ENCODE data around the gene CDKL5.

The CDKL5 gene

DNA sequence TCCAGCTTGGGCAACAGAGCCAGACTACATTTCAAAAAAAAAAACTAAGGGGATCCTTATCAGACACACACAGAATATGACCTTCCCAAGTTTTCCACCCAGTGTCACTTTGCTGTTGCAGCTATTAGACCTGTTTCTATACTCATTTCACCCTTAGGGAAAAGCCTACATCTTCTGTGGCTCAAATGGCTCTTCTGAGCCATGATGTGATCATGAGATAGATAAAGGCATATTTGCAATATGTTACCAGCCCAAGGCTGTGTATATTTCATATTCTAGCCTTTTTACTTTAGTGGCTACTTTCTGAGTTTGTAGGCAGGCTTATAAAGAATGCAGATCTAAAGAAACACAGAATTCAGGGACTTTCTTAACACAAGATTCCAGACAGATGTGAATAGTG is 227.2 kb downstream of the CDKL5 start:
- no peak for DNase-seq

DNA sequence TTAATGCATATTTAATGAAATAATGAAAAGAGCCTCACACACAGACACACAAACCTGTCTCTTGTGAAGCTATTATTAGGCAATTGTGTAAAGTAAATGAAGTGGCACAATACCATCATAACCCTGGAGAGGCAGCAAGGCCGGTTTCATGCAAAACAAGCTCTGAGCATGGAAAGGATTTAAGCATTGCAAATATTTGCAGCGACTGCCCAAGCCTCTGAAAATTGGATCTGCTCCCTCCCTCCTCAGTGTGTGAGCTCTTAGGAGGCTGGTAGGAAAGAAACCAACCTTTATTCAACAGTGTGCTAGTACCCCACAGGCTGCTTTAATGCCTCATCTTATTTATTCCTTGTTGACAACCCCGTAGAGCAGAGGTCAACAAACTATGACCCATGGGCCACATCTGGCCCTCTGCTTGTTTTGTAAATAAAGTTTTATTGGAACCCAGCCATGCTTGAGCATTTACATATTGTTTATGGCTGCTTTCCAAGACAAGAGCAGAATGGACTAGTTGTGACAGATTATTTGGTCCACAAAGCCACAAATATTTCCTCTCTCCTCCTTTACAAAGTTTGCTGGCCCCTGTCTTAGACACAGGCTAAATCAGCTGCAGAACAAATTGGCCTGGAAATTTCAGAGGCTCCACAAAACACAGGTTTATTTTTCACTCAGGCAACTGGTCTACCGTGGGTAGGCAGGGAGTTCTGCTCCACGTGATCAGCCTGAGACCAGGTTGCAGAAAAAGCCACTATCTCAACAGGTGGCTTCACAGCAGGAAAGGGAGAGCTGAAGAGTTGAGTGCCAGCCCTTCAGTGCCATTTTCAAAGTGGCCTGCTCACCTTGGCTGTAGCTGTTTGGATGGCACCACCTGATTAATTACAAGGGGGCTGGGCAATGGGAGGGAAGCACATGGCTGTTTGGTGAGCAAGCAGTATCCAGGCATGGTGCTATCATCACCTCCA is 229.7 kb downstream of the CDKL5 start:
- DNase-seq: no peak

DNA sequence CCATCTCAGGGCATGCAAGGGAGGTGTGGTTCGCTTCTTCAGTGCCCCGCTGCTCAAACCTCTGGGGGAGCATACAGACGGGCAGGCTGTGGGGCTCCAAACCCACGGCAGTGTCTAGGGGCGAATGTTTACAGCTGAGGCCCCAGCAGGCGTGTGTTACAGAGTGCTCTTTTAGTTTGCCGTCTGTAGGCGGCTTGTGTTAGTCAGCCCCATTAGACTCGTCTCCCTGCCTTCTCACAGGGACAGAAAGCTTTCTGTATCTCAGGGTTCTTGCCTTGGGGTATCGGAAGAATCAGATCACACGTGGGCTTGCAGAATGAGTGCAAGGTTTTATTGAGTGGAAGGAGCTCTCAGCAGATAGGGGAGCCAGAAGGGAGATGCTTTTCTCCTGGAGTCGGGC is 235.9 kb downstream of the CDKL5 start:
- no peak for DNase-seq

DNA sequence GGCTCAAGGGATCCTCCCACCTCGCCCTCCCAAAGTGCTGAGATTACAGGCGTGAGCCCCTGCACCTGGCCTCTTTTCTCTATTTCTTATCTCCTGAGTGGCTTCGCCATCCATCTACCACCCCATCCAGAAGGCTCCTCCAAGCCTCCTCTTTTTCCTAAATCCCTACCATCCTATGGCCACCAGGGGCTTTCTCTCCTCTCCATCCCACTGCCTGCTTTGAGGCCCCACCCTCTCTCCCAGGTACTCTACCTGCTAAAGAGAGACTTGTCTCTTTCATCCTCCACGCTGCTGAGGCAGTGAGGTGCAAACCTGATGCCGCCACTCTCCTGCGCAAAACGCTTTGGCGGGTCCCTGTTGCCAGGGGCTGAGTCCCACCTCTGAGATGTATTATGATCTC is 239.5 kb downstream of the CDKL5 start:
- no peak for DNase-seq

DNA sequence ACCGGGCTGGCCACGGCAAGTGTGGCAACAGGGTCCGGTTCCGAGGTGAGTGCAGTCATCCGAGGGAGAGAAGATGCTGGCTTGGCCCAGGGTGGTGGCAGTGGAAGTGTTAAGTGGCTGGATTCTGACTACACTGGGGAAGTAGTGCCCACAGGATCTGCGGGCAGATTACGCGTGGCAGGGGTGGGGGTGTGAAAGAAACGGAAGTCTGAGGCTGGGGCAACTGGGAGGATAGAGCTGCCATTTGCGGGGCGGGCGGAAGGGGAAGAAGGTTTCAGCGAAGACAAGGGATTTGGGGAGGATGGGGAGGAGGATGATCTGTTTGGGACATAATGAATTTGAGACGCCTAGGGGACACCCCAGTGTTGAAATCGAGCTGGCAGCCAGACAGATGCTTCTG is 241.2 kb downstream of the CDKL5 start:
- DNase-seq: no peak

DNA sequence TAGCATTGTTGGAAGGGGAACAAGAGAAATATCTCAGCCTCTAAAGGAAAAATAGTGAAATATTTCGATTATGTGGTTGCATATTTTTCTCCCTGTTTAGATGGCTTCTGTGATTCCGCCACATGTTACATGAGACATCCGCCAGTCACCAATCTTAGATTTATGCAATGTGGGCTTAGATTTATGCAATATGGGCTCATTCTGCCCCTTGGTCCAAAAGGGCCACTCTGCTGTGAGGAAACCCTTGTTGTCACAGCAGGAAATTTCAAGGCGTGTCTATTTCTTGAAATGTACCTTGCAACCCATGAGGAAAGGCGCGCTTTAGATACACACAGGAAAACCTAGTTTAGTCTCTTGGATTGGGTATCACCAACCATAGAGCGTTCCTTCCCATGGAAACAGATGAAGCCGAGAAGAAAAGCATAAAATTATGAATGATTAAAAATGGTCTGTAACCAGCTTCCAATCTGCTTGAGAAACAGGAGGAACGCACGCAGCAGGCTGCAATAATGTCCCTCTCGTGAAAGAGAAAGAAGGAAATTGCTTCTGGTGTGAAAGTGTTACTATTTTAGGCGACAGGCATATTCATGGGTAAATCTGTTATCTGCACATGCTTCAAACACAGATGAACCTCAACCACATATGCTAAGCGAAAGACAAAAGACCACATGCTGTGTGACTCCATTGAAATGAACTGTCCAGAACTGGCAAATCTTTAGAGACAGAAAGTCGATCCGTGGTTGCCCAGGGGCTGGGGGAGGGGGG is 242.8 kb downstream of the CDKL5 start:
- DNase-seq: no peak

DNA sequence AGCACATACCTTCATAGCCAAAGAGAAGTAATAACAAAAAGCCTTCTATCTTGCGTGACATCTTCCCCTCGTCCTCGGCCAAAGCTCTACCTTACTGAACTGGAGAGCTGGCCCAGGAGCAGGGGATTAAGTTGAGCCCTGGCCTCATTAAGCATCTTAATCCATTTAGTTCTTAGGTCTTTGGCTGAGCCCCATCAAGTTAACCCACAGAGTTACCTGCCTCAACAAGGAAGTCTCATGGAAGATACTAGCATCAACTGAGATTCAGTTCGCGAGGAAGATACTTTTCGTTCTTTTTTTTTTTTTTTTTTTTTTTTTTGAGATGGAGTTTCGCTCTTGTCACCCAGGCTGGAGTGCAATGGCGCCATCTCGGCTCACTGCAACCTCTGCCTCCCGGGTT is 246.6 kb downstream of the CDKL5 start, which contains the start of gene RS1:
Gene RS1 (minus strand): TSS at position 101 of the 400 bp plus-strand sequence. CDS start 40 bp downstream, at position 61.
- no peak for DNase-seq

DNA sequence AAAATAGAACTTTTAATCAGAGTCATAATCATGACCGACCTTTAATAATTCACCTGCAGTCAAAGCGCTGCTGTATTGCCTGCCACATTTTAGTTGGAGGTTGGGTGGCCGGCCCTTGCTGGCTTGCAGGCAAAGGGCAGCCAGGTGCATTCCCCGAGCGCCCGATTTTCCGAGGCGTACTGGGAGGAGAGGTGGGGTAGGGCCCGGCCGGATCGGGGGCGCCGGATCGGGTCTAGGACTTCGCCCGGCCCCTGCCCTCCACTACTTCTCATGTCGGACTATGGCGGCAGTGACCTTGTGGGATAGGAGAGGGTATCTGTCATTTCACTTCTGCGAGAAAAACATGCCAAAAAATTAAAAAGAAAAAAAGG is 249.0 kb downstream of the CDKL5 start:
- peak; percentile 5 for DNase-seq

DNA sequence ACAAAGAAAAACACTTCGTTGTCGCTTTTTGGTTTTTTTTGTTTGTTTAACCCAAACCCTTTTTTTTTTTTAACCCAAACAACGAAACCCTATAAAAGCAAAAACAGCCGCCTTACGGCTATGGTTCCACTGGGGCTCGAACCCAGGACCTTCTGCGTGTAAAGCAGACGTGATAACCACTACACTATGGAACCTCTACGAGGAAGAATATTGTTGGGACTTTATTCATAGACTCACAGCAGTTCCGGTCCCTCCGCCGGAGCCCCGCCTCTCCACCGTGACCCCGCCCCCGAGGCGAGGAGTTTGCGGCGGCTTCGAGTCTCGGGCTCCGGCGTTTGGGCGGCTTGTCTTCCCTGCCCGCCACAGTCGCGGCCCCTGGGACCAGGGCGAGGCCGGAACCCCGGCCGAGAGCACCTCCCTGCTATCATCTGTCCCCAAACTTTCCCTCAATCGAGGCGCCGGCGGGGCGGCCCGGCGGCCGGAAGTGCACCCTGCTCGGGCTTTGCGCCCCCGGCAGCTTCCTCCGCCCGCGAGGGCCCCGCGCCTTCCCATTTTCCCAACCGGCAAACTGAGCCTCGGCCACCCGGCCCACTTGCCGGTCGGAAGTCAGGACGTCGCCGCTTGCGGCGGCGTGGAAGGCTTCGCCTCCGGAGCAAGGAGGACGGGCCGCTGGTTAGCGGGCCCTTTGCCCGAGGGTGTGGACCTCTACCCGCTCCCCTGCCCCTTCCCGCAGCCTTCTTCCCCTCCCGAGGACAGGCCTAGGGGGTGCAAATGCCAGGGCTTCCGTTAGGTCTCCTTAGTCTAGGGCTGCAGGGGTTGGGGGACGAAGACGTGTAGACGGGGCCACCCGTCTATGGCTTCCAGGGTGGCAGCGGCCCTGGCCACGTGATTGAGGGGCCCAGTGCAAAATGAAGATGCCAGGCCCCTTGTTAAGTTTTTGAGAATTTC is 249.7 kb downstream of the CDKL5 start:
- peak; percentile 83 for DNase-seq

DNA sequence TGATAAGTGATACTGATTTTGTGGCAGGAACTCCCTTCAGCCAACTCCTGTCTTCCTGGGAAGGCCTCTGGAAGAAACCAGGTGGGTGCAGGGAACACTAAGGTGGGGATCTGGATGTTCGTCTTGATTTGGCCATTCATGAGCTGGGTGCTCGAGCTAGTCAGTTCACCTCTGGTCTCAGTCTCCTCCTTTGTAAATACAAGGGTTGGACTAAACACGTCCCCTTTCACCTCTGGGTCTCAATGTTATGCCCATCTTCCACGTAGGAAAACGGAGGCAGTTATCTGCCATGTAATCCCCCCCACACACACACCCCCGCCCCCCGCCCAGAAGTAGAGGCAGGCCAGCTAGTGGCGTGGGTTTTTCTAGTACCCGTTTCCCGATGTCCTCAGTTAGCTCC is 250.6 kb downstream of the CDKL5 start:
- DNase-seq: no peak

DNA sequence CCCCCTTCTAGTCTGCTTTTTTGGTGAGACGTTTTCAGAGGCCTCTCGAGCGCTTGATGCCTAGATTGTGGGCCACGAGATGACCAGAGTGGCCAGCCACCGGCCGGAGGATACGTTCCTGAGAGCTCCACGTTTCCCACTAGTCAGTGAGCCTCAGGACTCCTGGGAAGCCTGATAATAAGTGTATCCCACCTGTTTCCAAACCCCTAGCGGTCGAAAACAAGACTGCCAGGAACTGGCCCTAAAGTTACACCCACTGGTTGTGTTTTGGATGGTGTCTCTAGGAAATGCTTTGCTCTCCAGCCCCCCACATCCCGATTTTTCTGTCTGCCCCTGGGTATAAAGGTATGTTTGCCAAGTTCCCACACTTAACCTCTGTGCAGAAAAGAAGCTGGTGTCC is 251.1 kb downstream of the CDKL5 start:
- no peak for DNase-seq

DNA sequence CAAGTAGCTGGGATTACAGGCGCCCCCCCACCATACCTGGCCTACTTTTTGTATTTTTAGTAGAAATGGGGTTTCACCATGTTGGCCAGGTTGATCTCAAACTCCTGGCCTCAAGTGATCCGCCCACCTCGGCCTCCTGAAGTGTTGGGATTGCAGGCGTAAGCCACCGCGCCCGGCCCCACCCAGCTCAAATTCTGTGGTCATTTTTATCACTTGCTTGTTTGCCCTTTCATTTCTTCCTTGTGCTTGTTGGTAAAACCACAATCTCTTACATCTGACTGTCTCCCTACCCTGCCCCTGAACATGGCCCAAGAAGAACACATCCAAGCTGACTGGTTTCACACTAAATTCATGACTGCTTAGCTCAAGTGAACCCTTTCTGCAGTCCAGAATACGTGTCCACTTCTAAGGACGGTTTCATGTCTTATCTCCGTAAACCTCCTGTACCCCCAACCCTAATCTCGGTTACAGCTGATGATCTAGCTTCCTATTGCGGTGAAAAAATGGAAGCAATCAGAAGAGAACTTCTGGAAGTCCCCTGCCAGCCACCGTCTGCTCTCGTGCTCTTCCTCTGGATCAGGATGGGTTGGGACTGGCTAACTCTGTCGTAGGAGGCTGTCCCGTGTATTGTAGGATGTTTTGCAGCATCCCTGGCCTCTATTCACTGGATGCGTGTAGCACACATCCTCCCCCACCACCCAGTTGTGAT is 251.9 kb downstream of the CDKL5 start:
- DNase-seq: no peak

DNA sequence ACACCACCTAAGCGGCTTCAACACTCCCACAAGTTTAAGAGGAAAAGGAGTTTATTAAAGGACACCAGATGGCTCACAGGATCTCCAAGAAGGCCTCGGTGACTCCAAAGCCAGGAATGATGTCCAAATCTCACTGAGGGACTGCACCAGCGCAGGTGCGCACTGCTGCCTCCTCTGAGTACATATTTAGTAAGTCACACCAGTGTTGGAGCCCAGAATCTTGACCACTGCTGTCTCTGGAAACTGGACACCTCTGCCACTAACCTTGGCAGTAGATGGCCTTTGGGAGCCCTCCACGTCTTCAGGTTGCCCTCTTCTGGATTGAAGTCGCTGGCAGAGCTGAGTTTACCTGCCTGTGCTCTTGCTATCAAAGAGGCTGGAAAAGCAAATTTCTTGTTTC is 256.6 kb downstream of the CDKL5 start:
- no peak for DNase-seq

DNA sequence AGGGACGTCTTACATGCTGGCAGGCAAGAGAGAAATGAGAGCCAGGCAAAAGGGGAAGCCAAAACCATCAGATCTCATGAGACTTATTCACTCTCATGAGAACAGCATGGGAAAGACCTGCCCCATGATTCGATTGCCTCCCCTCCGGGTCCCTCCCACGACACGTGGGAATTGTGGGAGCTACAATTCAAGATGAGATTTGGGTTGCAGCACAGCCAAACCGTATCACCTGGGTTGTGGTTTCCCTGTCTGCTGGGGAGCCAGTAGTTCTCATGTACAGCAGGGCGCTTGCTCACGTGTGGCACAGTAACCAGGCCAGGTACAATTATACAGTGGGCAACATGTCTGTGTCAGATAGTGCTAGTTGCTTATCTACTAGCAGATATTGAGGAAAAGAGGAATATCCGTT is 257.6 kb downstream of the CDKL5 start:
- DNase-seq: no peak

DNA sequence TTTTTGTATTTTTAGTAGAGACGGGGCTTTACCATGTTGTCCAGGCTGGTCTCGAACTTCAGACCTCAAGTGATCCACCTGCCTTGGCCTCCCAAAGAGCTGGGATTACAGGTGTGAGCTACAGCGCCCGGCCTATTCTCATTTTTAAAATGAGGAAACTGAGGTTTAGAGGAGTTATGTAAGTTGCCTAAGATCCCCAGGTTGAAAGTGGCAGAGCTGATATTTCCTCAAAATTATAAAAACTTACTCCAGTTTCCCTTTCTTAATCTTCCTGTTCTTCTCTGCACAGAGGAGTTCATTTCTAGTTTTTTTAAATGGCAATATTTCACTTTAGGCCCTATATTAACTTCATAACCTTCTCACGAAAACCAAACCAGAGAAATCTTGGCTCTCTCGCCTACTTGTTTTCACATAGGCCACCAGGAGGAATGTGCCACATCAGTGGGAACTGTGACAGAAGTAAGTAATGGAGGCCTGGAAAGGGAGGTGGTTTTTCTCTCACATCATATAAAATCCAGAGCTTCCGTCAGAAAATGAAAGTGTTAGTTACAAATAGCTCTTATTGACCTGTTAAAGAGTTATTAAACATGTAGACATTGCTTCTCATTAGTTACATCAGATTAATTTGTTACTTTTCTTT is 262.6 kb downstream of the CDKL5 start:
- DNase-seq: no peak

DNA sequence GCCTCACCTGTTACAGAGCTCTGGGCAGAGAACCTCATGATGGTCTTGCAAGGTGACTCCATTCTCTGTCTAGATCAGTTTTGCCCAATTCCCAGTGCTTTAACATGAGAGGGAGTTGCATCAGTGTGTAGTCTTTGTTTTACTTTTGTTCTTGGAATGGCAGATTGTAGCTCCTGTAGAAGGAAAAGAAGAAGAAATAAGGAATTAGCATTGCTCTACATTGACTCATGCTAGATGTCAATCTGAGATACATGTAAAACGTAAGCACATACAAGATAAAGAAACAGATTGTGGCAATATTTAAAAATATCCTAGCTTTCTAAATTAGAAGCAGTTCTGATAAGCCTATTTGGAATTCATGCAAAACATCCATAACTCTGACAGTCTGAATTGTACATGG is 266.0 kb downstream of the CDKL5 start:
- no peak for DNase-seq

DNA sequence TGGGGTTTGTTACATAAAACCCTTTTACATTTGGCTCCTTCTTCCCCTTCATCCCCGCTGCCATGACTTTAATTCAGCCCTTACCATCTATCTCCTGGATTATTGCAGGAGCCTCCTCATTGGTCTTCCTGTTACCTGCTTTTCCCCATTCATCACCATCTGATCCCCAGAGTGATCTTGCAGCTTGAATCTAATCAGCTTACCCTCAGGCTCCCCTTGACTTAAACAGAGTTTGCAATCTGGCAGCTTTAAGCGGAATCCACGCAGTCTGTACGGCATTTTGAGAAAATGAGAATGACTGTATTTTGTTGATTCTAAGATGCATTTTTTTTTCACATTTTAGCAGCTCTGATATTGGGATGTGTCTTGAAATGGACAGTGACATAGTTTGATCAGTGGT is 267.1 kb downstream of the CDKL5 start:
- no peak for DNase-seq

DNA sequence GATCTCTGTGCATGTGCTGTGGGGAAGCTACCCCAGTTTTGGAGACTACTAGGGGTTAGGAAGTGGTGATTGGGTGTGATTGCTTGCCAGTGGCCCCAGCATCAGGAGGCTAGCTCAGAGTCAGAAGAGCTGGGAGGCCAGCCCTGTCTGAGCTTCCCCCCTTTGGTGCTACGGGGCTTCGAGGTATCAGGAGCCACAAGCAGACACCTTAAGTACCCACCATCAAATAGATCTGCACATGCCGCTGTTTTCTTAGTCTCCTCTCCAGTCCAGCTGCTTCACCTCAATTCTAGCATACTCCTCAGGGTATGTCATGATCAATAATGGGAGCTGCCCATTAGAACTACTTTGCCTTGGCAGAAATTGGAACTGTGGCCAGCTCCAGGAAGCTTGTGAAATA is 271.2 kb downstream of the CDKL5 start:
- no peak for DNase-seq

DNA sequence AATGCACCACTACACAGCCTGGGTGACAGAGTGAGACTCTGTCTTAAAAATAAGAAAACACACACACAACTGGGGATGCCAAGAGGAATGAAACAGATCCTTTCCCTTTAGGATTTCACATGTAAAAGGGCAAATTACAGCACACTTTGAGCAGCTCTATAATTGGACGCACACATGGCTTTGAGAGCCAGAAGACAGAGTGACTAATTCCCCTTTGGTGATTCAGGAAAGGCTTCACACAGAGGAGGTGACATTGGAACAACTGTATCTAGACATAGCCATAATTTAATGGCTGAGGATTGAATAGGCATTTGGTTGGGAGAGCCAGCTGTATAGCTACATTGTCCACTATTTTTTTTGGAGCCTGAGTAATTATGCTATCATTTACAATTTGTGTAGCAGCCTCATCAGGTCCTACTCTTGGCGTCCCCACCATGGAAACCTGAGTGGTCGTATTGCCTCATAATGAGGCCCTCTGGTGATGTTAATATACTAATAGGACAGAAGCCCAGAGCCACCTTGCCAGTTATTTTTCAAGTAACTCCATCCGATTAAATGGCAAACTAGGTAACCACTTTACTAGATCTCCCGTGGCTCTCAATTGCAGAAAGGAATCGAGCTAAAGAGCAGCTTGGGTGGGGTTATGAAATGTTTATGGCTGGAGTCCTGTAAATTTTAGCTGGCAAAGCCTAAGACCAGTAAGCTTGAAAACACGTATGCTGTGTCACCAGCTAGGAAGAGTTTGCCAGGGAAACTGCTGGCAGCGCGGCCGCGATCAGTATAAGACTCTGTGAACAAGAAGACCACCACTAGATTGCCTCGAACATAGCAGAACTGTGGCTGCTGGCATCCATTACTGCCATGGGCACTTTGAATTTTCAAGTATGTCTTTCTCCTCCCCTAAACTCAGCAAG is 273.6 kb downstream of the CDKL5 start:
- DNase-seq: no peak

DNA sequence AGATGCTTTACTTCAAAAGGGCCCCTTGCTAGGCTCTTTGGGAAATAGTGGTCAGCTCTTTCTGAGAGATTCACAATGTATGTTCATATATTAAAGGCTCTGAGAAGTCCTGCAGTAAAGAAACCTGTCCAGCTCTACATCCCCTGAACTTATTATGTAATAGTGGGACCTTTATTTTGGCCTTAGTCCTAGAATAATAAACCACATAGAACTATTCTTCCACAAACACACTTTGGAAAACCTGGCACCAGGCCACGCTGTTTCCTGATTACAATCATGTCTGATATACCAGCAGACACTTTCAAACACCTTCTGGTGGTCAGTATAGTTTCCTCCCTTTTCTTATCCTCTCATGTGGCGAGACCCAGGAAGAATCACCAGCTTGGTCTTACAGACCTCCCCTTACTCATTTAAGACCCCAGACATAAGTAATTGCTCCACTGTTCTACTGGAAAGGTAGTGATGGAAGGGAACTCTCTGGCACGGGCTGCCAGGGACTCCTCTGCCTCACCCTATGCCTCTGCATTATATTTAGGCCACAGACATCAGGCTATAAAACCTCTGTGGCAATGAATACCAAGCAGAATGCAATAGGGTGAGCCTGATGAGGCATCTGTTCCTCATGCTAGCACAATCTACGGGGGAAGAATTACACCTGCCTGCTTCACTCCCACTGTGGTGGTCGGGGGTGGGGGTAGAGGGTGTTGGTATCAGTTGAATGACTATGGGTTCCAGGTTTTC is 276.4 kb downstream of the CDKL5 start:
- DNase-seq: no peak
